Vagina (tissue), 2 donors: ENCODE results near the gene PPP2R2B.

Experiments used
- POLR2A ChIP-seq, 2 donors: fragments of 450-650 bp; IDR thresholded peaks; one replicate each; pipeline ENCODE4 v1.6.1; 2017; ENCODE audit warnings: antibody characterized with exemption in 2 of 2, mild to moderate bottlenecking in 2 of 2, moderate library complexity in 2 of 2
- POLR2AphosphoS5 ChIP-seq, 2 donors: sonication (generic); formaldehyde crosslinking; IDR thresholded peaks; one replicate each; pipeline ENCODE4 v1.9.0; 2017; ENCODE audit warnings: antibody characterized with exemption in 2 of 2, mild to moderate bottlenecking in 2 of 2, low read depth in 1 of 2; ENCODE audit not compliant: insufficient read depth in 1 of 2
- TF ChIP-seq, protein P1 (sequence below), 3 experiments: fragments of 450-650 bp in 2 of 3; fragments of 200-600 bp in 1 of 3; sonication (generic) in 1 of 3; IDR thresholded peaks; one replicate each; pipeline ENCODE4 v1.5.1; 2017 to 2019; ENCODE audit warnings: antibody characterized with exemption in 3 of 3, mild to moderate bottlenecking in 2 of 3, moderate library complexity in 2 of 3

DNA sequence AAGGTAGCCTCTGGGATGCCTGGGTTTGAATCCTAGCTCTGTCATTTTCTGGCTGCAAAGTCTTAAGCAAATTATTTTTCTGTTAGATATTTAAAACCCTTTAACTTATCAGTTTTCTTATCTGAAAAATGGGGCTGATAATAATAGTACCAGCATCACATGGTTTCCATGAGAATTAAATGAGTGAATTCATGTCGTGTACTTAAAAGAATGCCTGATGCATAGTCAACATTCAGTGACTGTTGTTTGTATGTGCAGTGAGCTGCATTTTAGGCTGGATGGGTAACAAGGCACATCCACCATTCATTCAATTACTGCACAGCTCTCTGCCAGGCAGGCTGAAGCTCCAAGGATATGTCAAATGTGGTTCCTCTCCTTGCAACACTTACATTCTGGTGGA is 122.0 kb downstream of the PPP2R2B start:
- TF ChIP-seq POLR2AphosphoS5 (IDR thresholded peaks at IDR 0.05; ENCODE audit: insufficient read depth in 1 of 2, low read depth in 1 of 2) (no peak), POLR2A (IDR thresholded peaks at IDR 0.05) (no peak)
- TF ChIP-seq, protein P1, sequence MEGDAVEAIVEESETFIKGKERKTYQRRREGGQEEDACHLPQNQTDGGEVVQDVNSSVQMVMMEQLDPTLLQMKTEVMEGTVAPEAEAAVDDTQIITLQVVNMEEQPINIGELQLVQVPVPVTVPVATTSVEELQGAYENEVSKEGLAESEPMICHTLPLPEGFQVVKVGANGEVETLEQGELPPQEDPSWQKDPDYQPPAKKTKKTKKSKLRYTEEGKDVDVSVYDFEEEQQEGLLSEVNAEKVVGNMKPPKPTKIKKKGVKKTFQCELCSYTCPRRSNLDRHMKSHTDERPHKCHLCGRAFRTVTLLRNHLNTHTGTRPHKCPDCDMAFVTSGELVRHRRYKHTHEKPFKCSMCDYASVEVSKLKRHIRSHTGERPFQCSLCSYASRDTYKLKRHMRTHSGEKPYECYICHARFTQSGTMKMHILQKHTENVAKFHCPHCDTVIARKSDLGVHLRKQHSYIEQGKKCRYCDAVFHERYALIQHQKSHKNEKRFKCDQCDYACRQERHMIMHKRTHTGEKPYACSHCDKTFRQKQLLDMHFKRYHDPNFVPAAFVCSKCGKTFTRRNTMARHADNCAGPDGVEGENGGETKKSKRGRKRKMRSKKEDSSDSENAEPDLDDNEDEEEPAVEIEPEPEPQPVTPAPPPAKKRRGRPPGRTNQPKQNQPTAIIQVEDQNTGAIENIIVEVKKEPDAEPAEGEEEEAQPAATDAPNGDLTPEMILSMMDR (IDR thresholded peaks at IDR 0.05), result no peak
